Keratinocyte (primary cell): ENCODE data around the gene DUSP22. TPM values are rescaled to one million over a fixed set of nuclear protein-coding genes. Genes with fewer than 3 reads are reported as not detected.

Source experiments
- DNase-seq: peaks from one replicate; pipeline ENCODE4 v3.0.0-alpha.2; 2011; ENCODE audit warnings: low read depth, missing footprints, low spot score
- FAIRE-seq: peaks from 2 replicates; lab custom pipeline; 2011; peaks lifted over from hg19 to GRCh38; lab: Jason Lieb, UNC
- H2AFZ ChIP-seq: 2 replicates; pipeline ENCODE4 v1.6.0; 2012; ENCODE audit warnings: low read length, control low read depth, inconsistent platforms; ENCODE audit not compliant: control insufficient read depth
- H3K27ac ChIP-seq: 2 replicates; pipeline ENCODE4 v1.5.1; 2011; ENCODE audit warnings: low read length; ENCODE audit not compliant: control insufficient read depth, insufficient read depth
- H3K27me3 ChIP-seq: 3 replicates; pipeline ENCODE4 v1.6.0; 2011; ENCODE audit warnings: low read length; ENCODE audit not compliant: control insufficient read depth, insufficient read depth; ENCODE audit errors: extremely low read depth
- H3K36me3 ChIP-seq, 2 experiments: 2 replicates in 1 of 2; 3 replicates in 1 of 2; pipeline ENCODE4 v1.5.1; 2011; ENCODE audit warnings: low read length in 2 of 2, mild to moderate bottlenecking in 1 of 2; ENCODE audit not compliant: control insufficient read depth in 2 of 2, insufficient read depth in 2 of 2; ENCODE audit errors: extremely low read depth in 1 of 2
- H3K4me1 ChIP-seq: 3 replicates; pipeline ENCODE4 v1.5.1; 2011; ENCODE audit warnings: low read length; ENCODE audit not compliant: control insufficient read depth, insufficient read depth; ENCODE audit errors: extremely low read depth
- H3K4me2 ChIP-seq: 3 replicates; pipeline ENCODE4 v1.6.0; 2011; ENCODE audit warnings: low read depth, low read length; ENCODE audit not compliant: control insufficient read depth, insufficient read depth; ENCODE audit errors: extremely low read depth
- H3K4me3 ChIP-seq, 3 experiments: fragments of 200-600 bp in 1 of 3; sonication (generic) in 1 of 3; 2 replicates in 2 of 3; 3 replicates in 1 of 3; pipeline ENCODE4 v1.5.1; 2011 to 2016; ENCODE audit warnings: low read length in 3 of 3, mild to moderate bottlenecking in 3 of 3, control low read depth in 2 of 3, inconsistent platforms in 1 of 3, low read depth in 1 of 3, mixed read lengths in 1 of 3, mixed run types in 1 of 3, moderate library complexity in 1 of 3; ENCODE audit not compliant: control insufficient read depth in 2 of 3, insufficient read depth in 2 of 3; ENCODE audit errors: extremely low read depth in 1 of 3
- H3K79me2 ChIP-seq: 2 replicates; pipeline ENCODE4 v1.6.0; 2012; ENCODE audit warnings: low read length; ENCODE audit not compliant: control insufficient read depth, insufficient read depth
- H3K9ac ChIP-seq: 3 replicates; pipeline ENCODE4 v1.6.0; 2011; ENCODE audit warnings: low read length; ENCODE audit not compliant: control insufficient read depth, insufficient read depth; ENCODE audit errors: extremely low read depth
- H3K9me1 ChIP-seq: 3 replicates; pipeline ENCODE4 v1.6.0; 2011; ENCODE audit warnings: low read length; ENCODE audit not compliant: control insufficient read depth, insufficient read depth; ENCODE audit errors: extremely low read depth
- H3K9me3 ChIP-seq: 2 replicates; pipeline ENCODE4 v1.5.1; 2012; ENCODE audit warnings: low read depth, low read length; ENCODE audit not compliant: control insufficient read depth
- H4K20me1 ChIP-seq: 3 replicates; pipeline ENCODE4 v1.6.0; 2011; ENCODE audit warnings: low read length; ENCODE audit not compliant: control insufficient read depth, insufficient read depth; ENCODE audit errors: extremely low read depth
- EZH2 ChIP-seq: IDR thresholded peaks from one replicate; pipeline ENCODE4 v1.6.1; 2012; ENCODE audit warnings: inconsistent platforms, mild to moderate bottlenecking, low read length, moderate library complexity
- dilution Hi-C: fragments of 300-500 bp; cut with MboI; formaldehyde crosslinking; loops from one replicate; pipeline ENCODE4 v1.7.0; 2020; ENCODE audit warnings: low sequenced_read_pairs; ENCODE audit not compliant: extremely low pct_ligation_motif_present
- polyA plus RNA-seq, 5 experiments: library from polyadenylated mRNA; depleted of rRNA in 3 of 5; stranded (reverse) in 3 of 5; stranded (forward) in 1 of 5; unstranded in 1 of 5; fragments of >200 nt; gene quantifications; 1 replicate in 1 of 5; 2 replicates in 3 of 5; 3 replicates in 1 of 5; pipeline versions ENCODE4 v1.2.1 to v1.2.3, GENCODE V29; 2011 to 2012; ENCODE audit warnings: missing spikeins in 2 of 5, low read depth in 1 of 5, low replicate concordance in 1 of 5
- TF ChIP-seq, protein P1 (sequence below), 3 experiments: IDR thresholded peaks in 1 of 3; conservative IDR thresholded peaks in 1 of 3; optimal IDR thresholded peaks in 1 of 3; 2 replicates in 2 of 3; 3 replicates in 1 of 3; pipeline versions ENCODE3 to v1.5.1; 2011; ENCODE audit warnings: low read length in 3 of 3, mild to moderate bottlenecking in 3 of 3, moderate library complexity in 2 of 3, control low read depth in 1 of 3, inconsistent platforms in 1 of 3; ENCODE audit not compliant: insufficient read depth in 2 of 3; ENCODE audit errors: extremely low read depth in 1 of 3

DUSP22 gene
- polyA plus RNA-seq, 1 donor (not counting 4 experiments of a cell fraction or from before 2014, with no cell fraction given): 17.3 TPM

DNA sequence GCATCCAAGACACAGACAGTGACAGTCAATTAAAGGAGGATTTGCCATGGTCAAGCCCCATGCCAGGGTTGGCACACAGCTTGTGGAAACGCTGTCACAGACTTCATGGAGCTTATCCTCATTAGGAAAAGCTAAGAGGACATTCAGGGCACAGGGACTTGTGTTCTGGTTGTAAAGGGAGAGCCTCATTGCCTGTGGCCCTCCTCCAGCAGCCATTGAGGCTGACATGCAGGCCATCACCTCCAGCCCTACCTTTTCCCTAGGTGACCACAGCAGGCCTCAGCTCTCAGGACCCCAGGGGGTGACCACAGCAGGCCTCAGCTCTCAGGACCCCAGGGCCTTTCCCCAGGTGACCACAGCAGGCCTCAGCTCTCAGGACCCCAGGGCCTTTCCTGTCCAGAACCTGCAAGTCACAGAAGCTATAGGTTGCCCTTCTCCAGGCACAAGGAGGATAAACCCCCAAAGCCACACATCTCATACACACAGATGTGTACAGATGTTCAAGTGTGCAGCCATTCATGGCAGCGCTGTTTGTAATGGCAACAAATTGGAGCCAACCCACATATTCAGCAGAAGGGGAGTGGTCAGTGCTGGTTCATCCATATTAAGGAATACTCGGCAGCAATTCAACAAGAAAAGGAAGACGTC lies 26.1 kb downstream of the DUSP22 start:
- no peaks in the 10 kb centered on the region for H3K4me1 ChIP-seq
- no peaks in the 10 kb centered on the region for H3K36me3 ChIP-seq
- no peak overlapping the region for H3K4me2 ChIP-seq
- no peaks in the 10 kb centered on the region for H3K9me3 ChIP-seq
- no peak overlapping the region for H3K9ac ChIP-seq
- H3K27me3 ChIP-seq: no peaks in the 10 kb centered on the region
- TF ChIP-seq, protein P1, sequence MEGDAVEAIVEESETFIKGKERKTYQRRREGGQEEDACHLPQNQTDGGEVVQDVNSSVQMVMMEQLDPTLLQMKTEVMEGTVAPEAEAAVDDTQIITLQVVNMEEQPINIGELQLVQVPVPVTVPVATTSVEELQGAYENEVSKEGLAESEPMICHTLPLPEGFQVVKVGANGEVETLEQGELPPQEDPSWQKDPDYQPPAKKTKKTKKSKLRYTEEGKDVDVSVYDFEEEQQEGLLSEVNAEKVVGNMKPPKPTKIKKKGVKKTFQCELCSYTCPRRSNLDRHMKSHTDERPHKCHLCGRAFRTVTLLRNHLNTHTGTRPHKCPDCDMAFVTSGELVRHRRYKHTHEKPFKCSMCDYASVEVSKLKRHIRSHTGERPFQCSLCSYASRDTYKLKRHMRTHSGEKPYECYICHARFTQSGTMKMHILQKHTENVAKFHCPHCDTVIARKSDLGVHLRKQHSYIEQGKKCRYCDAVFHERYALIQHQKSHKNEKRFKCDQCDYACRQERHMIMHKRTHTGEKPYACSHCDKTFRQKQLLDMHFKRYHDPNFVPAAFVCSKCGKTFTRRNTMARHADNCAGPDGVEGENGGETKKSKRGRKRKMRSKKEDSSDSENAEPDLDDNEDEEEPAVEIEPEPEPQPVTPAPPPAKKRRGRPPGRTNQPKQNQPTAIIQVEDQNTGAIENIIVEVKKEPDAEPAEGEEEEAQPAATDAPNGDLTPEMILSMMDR (optimal IDR thresholded peaks at IDR 0.05 in 1 of 3, IDR thresholded peaks at IDR 0.05 in 1 of 3, conservative IDR thresholded peaks at IDR 0.05 in 1 of 3; ENCODE audit: extremely low read depth in 1 of 3, insufficient read depth in 2 of 3, low read length in 3 of 3): no peak
- no peak for TF ChIP-seq EZH2
- H4K20me1 ChIP-seq: no peaks in the 10 kb centered on the region
- no peak for DNase-seq
- H3K4me3 ChIP-seq: no peak overlapping the region
- no peak overlapping the region for H2AFZ ChIP-seq
- H3K27ac ChIP-seq: no peak overlapping the region
- H3K9me1 ChIP-seq: no peaks in the 10 kb centered on the region
- dilution Hi-C loops: no loop called here
- H3K79me2 ChIP-seq: no peaks in the 10 kb centered on the region
- no peak for FAIRE-seq

DNA sequence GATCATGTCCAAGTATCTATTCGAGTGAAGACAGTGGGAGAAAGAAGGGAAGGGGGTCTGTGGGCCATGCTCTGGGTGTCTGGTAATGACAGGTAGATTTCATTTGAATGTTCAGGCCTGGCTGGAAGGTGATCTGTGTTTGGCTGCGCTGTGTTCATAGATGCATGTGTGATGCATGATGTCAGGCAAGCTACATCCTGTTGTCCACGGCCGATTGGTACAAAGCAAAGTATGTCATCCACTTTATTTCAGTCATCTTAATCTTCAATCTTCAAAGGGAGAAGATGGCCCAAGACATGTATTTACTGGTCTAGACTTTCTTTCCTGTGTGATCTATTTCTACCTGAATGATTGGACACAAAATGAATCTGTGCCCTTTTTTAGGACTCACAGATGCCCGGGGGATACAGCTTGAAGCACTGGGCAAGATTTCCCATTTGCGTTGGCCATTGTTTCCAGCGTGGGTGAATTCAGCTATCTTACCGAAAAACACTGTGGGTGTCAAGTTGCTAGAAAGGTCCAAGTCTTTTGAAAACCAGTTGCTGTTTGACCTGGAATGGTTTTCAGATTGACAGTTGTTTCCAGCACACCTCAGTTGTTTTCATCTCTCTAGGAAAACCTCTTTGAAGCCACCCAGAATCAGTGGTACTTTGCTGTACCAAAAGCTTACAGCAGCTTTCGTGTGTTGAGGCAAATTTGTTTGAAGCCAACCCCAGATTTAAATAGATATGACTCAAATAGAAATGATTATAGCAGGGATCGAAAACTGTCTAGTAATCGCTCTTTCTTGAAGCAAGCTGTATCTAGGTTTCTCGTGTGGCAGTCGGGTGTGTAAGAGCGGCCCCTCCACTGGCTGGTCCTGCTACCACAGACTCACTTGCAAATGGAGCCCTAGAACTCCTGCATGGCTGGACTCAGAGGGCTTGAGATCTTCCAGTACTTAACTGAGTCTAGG lies 27.2 kb downstream of the DUSP22 start:
- Histone ChIP-seq H3K27ac (no peak overlapping the region), H3K79me2 (no peaks in the 10 kb centered on the region), H3K9ac (no peak overlapping the region), H3K9me1 (no peaks in the 10 kb centered on the region), H4K20me1 (no peaks in the 10 kb centered on the region), H3K4me1 (no peaks in the 10 kb centered on the region), H3K4me2 (no peak overlapping the region), H3K27me3 (no peaks in the 10 kb centered on the region), H3K9me3 (no peaks in the 10 kb centered on the region), H3K36me3 (no peaks in the 10 kb centered on the region), H3K4me3 (no peak overlapping the region), H2AFZ (no peak overlapping the region)
- no peak for TF ChIP-seq EZH2
- TF ChIP-seq, protein P1 (optimal IDR thresholded peaks at IDR 0.05 in 1 of 3, IDR thresholded peaks at IDR 0.05 in 1 of 3, conservative IDR thresholded peaks at IDR 0.05 in 1 of 3; ENCODE audit: extremely low read depth in 1 of 3, insufficient read depth in 2 of 3, low read length in 3 of 3): no peak
- DNase-seq (no peak), FAIRE-seq (no peak)
- dilution Hi-C loops: no loop called here
